ENCODE results near the gene DPYSL5. TPM values are rescaled to one million over a fixed set of nuclear protein-coding genes. Genes with fewer than 3 reads are reported as not detected.

Gene DPYSL5
- total and polyA plus RNA-seq, 2 donors (not counting 1 experiment from before 2014, with no cell fraction given), result not detected

DNA sequence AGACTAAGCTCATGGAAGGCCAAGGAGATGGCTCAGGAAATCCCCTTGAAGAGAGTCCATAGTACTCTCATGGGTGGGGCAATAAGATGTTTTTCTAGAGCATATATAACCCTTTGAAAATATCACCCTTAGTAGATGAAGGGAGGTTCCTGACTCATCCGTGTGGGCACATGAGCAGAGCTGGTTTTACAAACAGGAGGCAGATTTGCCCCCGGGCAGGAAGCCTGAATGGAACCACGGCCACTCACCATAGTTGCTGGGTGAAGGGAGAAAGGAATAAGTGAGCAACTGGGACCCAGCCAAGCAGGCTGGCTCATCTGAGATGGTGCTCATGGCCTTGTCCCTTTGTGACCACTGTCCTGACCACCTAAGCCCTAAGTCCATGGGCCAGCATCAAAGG lies 93.6 kb downstream of the DPYSL5 start:
- TF ChIP-seq, protein P1, sequence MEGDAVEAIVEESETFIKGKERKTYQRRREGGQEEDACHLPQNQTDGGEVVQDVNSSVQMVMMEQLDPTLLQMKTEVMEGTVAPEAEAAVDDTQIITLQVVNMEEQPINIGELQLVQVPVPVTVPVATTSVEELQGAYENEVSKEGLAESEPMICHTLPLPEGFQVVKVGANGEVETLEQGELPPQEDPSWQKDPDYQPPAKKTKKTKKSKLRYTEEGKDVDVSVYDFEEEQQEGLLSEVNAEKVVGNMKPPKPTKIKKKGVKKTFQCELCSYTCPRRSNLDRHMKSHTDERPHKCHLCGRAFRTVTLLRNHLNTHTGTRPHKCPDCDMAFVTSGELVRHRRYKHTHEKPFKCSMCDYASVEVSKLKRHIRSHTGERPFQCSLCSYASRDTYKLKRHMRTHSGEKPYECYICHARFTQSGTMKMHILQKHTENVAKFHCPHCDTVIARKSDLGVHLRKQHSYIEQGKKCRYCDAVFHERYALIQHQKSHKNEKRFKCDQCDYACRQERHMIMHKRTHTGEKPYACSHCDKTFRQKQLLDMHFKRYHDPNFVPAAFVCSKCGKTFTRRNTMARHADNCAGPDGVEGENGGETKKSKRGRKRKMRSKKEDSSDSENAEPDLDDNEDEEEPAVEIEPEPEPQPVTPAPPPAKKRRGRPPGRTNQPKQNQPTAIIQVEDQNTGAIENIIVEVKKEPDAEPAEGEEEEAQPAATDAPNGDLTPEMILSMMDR (IDR thresholded peaks at IDR 0.05), result no peak
- TF ChIP-seq EZH2 (IDR thresholded peaks at IDR 0.05; ENCODE audit: borderline replicate concordance, insufficient read depth, low read depth, low read length, poor library complexity, severe bottlenecking), result no peak
- no peak for ATAC-seq (ENCODE audit: low read depth)
- Histone ChIP-seq H3K4me3 (ENCODE audit: control extremely low read depth in 1 of 5, extremely low read depth in 1 of 5, insufficient read depth in 1 of 5, low read depth in 2 of 5, low read length in 4 of 5) (no peak overlapping the region), H3K36me3 (replicated peaks in 1 of 2; ENCODE audit: control extremely low read depth in 1 of 2, control insufficient read depth in 1 of 2, extremely low read depth in 1 of 2, insufficient read depth in 2 of 2, low read length in 1 of 2) (no peaks in the 10 kb centered on the region), H3K79me2 (ENCODE audit: control insufficient read depth, insufficient read depth, low read length) (no peaks in the 10 kb centered on the region), H3K4me1 (ENCODE audit: control insufficient read depth in 2 of 2, insufficient read depth in 2 of 2, low read length in 2 of 2) (no peaks in the 10 kb centered on the region), H3K27ac (ENCODE audit: low read length in 2 of 2) (no peak overlapping the region), H4K20me1 (ENCODE audit: control insufficient read depth, insufficient read depth, low read length, poor library complexity, severe bottlenecking) (no peaks in the 10 kb centered on the region), H3K27me3 (replicated peaks in 1 of 4; ENCODE audit: control extremely low read depth in 1 of 4, control insufficient read depth in 3 of 4, insufficient read depth in 4 of 4, low read length in 3 of 4) (peaks cover 0 to 9% (median 3%) of the 10 kb centered on the region in 4 experiments), H3K4me2 (replicated peaks; ENCODE audit: low read depth, low read length, poor library complexity, severe bottlenecking) (no peak overlapping the region), H2AFZ (ENCODE audit: insufficient read depth, low read depth, low read length, poor library complexity, severe bottlenecking) (no peak overlapping the region), H3K9ac (ENCODE audit: low read length) (no peak overlapping the region), H3K9me3 (ENCODE audit: control extremely low read depth in 1 of 3, control insufficient read depth in 2 of 3, insufficient read depth in 1 of 3, low read length in 2 of 3) (no peaks in the 10 kb centered on the region)
- Mint-ChIP-seq H3K27ac (no peak overlapping the region), H3K9me3 (ENCODE audit: insufficient read depth) (no peaks in the 10 kb centered on the region), H3K4me3 (no peak overlapping the region), H3K27me3 (peaks cover 25% of the 10 kb centered on the region), H3K4me1 (no peaks in the 10 kb centered on the region)
- DNase-seq, result no peak
- ChIA-PET CTCF (interaction anchor here (1.1 to 5.4 kb wide), 8 partner anchors 12 to 99 kb away, joined by 3 to 78 read pairs (median 4); partner anchors contain the start of gene DPYSL5), POLR2A (interaction anchor here (0.7 kb wide), 1 partner anchor 34 kb away, joined by 5 read pairs; no protein-coding TSS in a partner anchor)
- intact Hi-C loops (cut with micrococcal nuclease), result no loop called here
- WGBS (ENCODE audit: insufficient coverage), result 88% methylated on average over 2 of the region's 3 CpGs

DNA sequence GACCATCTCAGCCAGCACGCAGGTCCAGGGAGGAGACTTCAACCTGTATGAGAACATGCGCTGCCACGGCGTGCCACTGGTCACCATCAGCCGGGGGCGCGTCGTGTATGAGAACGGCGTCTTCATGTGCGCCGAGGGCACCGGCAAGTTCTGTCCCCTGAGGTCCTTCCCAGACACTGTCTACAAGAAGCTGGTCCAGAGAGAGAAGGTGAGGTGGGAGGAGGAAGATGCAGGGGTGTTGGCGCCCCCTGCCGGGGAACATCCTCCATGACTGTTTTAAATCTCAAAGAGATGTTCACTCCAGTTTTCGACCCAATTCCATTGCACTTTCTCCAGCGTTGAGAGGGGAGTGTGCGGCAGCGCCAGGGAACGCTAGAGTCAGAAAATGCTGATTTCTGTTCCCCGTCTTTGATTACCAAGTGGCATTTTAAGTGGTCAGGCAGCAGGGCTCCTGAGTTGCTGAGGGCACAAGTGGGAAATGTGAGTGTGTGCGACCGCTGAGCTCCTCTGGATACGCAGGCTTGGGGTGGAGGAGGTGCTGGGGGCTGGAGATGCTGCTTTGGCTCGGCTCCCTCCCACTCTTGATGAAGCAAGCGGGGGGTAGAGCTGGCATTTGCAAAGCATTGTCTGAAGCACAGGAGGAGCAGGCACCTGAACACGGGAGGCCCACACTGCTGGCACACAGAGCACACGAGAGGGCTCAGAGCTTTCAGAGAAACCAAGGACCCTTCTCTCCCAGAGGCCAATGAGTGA lies 94.8 kb downstream of the DPYSL5 start:
- 41% methylated on average over 25 of the region's 28 CpGs for WGBS (ENCODE audit: insufficient coverage)
- Histone ChIP-seq H3K4me3 (ENCODE audit: control extremely low read depth in 1 of 5, extremely low read depth in 1 of 5, insufficient read depth in 1 of 5, low read depth in 2 of 5, low read length in 4 of 5) (no peak overlapping the region), H3K9ac (ENCODE audit: low read length) (no peak overlapping the region), H3K36me3 (replicated peaks in 1 of 2; ENCODE audit: control extremely low read depth in 1 of 2, control insufficient read depth in 1 of 2, extremely low read depth in 1 of 2, insufficient read depth in 2 of 2, low read length in 1 of 2) (no peaks in the 10 kb centered on the region), H3K4me2 (replicated peaks; ENCODE audit: low read depth, low read length, poor library complexity, severe bottlenecking) (no peak overlapping the region), H4K20me1 (ENCODE audit: control insufficient read depth, insufficient read depth, low read length, poor library complexity, severe bottlenecking) (no peaks in the 10 kb centered on the region), H3K79me2 (ENCODE audit: control insufficient read depth, insufficient read depth, low read length) (no peaks in the 10 kb centered on the region), H3K4me1 (ENCODE audit: control insufficient read depth in 2 of 2, insufficient read depth in 2 of 2, low read length in 2 of 2) (no peaks in the 10 kb centered on the region), H3K27ac (ENCODE audit: low read length in 2 of 2) (no peak overlapping the region), H3K9me3 (ENCODE audit: control extremely low read depth in 1 of 3, control insufficient read depth in 2 of 3, insufficient read depth in 1 of 3, low read length in 2 of 3) (no peaks in the 10 kb centered on the region), H3K27me3 (replicated peaks in 1 of 4; ENCODE audit: control extremely low read depth in 1 of 4, control insufficient read depth in 3 of 4, insufficient read depth in 4 of 4, low read length in 3 of 4) (peaks cover 0 to 13% (median 3%) of the 10 kb centered on the region in 4 experiments), H2AFZ (ENCODE audit: insufficient read depth, low read depth, low read length, poor library complexity, severe bottlenecking) (no peak overlapping the region)
- Mint-ChIP-seq H3K9me3 (ENCODE audit: insufficient read depth) (no peaks in the 10 kb centered on the region), H3K27ac (peak overlapping the region; percentile 37), H3K4me1 (no peaks in the 10 kb centered on the region), H3K27me3 (peaks cover 25% of the 10 kb centered on the region), H3K4me3 (no peak overlapping the region)
- intact Hi-C loops (cut with micrococcal nuclease), result loop anchor here (1.0 kb wide), 1 partner anchor 96 kb away; no protein-coding TSS in a partner anchor
- peak; percentile 71 for DNase-seq
- TF ChIP-seq, protein P1 (IDR thresholded peaks at IDR 0.05), result peak; percentile 87
- no peak for TF ChIP-seq EZH2 (IDR thresholded peaks at IDR 0.05; ENCODE audit: borderline replicate concordance, insufficient read depth, low read depth, low read length, poor library complexity, severe bottlenecking)
- ATAC-seq (ENCODE audit: low read depth), result peak; percentile 41
- POLR2A ChIA-PET, result interaction anchor here (0.6 kb wide), 1 partner anchor 310 kb away, joined by 6 read pairs; no protein-coding TSS in a partner anchor
- CTCF ChIA-PET, result interaction anchor here (0.6 to 5.4 kb wide), 12 partner anchors 9 to 1673 kb away, joined by 3 to 78 read pairs (median 4); partner anchors contain the start of genes DPYSL5 and SLC30A3

All from B cell (primary cell).